Breast epithelium (tissue), 3 donors: Measurements from ENCODE around the gene CUTC.

Experiments
- POLR2A ChIP-seq: fragments of 450-650 bp; IDR thresholded peaks from one replicate; pipeline ENCODE4 v1.6.1; 2016; ENCODE audit warnings: antibody characterized with exemption, mild to moderate bottlenecking, moderate library complexity
- POLR2AphosphoS5 ChIP-seq, 3 donors: sonication (generic); formaldehyde crosslinking; IDR thresholded peaks; one replicate each; pipeline ENCODE4 v1.6.1; 2017; ENCODE audit warnings: antibody characterized with exemption in 3 of 3
- TF ChIP-seq, protein P1 (sequence below), 3 donors: fragments of 450-650 bp; IDR thresholded peaks; one replicate each; pipeline ENCODE4 v1.5.1; 2016 to 2017; ENCODE audit warnings: antibody characterized with exemption in 3 of 3, mild to moderate bottlenecking in 3 of 3, moderate library complexity in 3 of 3

GRCh38 chr10:99756159-99756558 is 24.1 kb downstream of the CUTC start:
- TF ChIP-seq POLR2A = no peak
- no peak for TF ChIP-seq POLR2AphosphoS5 (IDR thresholded peaks at IDR 0.05)
- TF ChIP-seq, protein P1, sequence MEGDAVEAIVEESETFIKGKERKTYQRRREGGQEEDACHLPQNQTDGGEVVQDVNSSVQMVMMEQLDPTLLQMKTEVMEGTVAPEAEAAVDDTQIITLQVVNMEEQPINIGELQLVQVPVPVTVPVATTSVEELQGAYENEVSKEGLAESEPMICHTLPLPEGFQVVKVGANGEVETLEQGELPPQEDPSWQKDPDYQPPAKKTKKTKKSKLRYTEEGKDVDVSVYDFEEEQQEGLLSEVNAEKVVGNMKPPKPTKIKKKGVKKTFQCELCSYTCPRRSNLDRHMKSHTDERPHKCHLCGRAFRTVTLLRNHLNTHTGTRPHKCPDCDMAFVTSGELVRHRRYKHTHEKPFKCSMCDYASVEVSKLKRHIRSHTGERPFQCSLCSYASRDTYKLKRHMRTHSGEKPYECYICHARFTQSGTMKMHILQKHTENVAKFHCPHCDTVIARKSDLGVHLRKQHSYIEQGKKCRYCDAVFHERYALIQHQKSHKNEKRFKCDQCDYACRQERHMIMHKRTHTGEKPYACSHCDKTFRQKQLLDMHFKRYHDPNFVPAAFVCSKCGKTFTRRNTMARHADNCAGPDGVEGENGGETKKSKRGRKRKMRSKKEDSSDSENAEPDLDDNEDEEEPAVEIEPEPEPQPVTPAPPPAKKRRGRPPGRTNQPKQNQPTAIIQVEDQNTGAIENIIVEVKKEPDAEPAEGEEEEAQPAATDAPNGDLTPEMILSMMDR (IDR thresholded peaks at IDR 0.05) = no peak
